ENCODE data around the gene CEBPG.
A peak's percentile ranks its signal among the peaks of the same experiment; 100 is the strongest.

Gene CEBPG

GRCh38 chr19:33368074-33368864 is 5.2 kb upstream of the CEBPG start:
- DNase-seq (ENCODE audit: low read depth, low spot score): no peak
- TF ChIP-seq CTCF (IDR thresholded peaks at IDR 0.05; ENCODE audit: low read depth, low read length): no peak
- in situ Hi-C loops (cut with HindIII; ENCODE audit: low sequenced_read_pairs): no loop called here
- no peak overlapping the region for H3K4me3 ChIP-seq (ENCODE audit: low read depth, low read length)

GRCh38 chr19:33370783-33371182 is 2.7 kb upstream of the CEBPG start:
- in situ Hi-C loops (cut with HindIII; ENCODE audit: low sequenced_read_pairs): no loop called here
- TF ChIP-seq CTCF (IDR thresholded peaks at IDR 0.05; ENCODE audit: low read depth, low read length): no peak
- no peak for DNase-seq (ENCODE audit: low read depth, low spot score)

GRCh38 chr19:33374236-33374714 is 766 bp downstream of the CEBPG start:
- peak overlapping the region; percentile 58 for H3K4me3 ChIP-seq (ENCODE audit: low read depth, low read length)
- in situ Hi-C loops (cut with HindIII; ENCODE audit: low sequenced_read_pairs): no loop called here
- peak; percentile 44 for DNase-seq (ENCODE audit: low read depth, low spot score)
- TF ChIP-seq CTCF (IDR thresholded peaks at IDR 0.05; ENCODE audit: low read depth, low read length): peak; percentile 7

More at GRCh38 chr19:33370783-33371182, 2.7 kb upstream of the CEBPG start:
- H3K4me3 ChIP-seq (ENCODE audit: low read depth, low read length): no peak overlapping the region

GRCh38 chr19:33375156-33375836 is 1.8 kb downstream of the CEBPG start:
- in situ Hi-C loops (cut with HindIII; ENCODE audit: low sequenced_read_pairs): no loop called here
- no peak for TF ChIP-seq CTCF (IDR thresholded peaks at IDR 0.05; ENCODE audit: low read depth, low read length)

GRCh38 chr19:33375837-33376159 is 2.3 kb downstream of the CEBPG start:
- no peak overlapping the region for H3K4me3 ChIP-seq (ENCODE audit: low read depth, low read length)
- DNase-seq (ENCODE audit: low read depth, low spot score): peak; percentile 42
- in situ Hi-C loops (cut with HindIII; ENCODE audit: low sequenced_read_pairs): no loop called here
- TF ChIP-seq CTCF (IDR thresholded peaks at IDR 0.05; ENCODE audit: low read depth, low read length): no peak

More at GRCh38 chr19:33375156-33375836, 1.8 kb downstream of the CEBPG start:
- H3K4me3 ChIP-seq (ENCODE audit: low read depth, low read length): peak overlapping the region; percentile 58
- no peak for DNase-seq (ENCODE audit: low read depth, low spot score)

GRCh38 chr19:33376423-33376822 is 2.9 kb downstream of the CEBPG start:
- no peak overlapping the region for H3K4me3 ChIP-seq (ENCODE audit: low read depth, low read length)
- peak; percentile 86 for DNase-seq (ENCODE audit: low read depth, low spot score)

More at GRCh38 chr19:33376423-33376822, 2.9 kb downstream of the CEBPG start:
- in situ Hi-C loops (cut with HindIII; ENCODE audit: low sequenced_read_pairs): no loop called here
- TF ChIP-seq CTCF (IDR thresholded peaks at IDR 0.05; ENCODE audit: low read depth, low read length): no peak
